ENCODE results near the gene WFDC5.

- no peak for TF ChIP-seq CTCF (IDR thresholded peaks at IDR 0.05)
- no peak for TF ChIP-seq EP300 (IDR thresholded peaks at IDR 0.05)
- TF ChIP-seq POLR2A (IDR thresholded peaks at IDR 0.05) = no peak
- TF ChIP-seq POLR2AphosphoS5 (IDR thresholded peaks at IDR 0.05) = no peak
Measured at GRCh38 chr20:45080867-45081624, 33.9 kb downstream of the WFDC5 start.

Data from gastroesophageal sphincter (tissue), 3 donors.